Sigmoid colon (tissue), 7 donors: ENCODE results near the gene PRRX1. TPM values are rescaled to one million over a fixed set of nuclear protein-coding genes. Genes with fewer than 3 reads are reported as not detected.

ENCODE experiments used
- DNase-seq: peaks from one replicate; pipeline ENCODE4 v3.0.0-alpha.2; 2019
- H3K27ac ChIP-seq, 4 donors: fragments of 200-600 bp; sonication (generic); one replicate each; pipeline ENCODE4 v1.5.1; 2016 to 2019; ENCODE audit warnings: mild to moderate bottlenecking in 1 of 4
- H3K27me3 ChIP-seq, 3 donors: fragments of 200-600 bp; sonication (generic); one replicate each; pipeline ENCODE4 v1.5.1; 2019; ENCODE audit warnings: mild to moderate bottlenecking in 1 of 3
- H3K36me3 ChIP-seq, 4 donors: fragments of 200-600 bp; sonication (generic); one replicate each; pipeline ENCODE4 v1.5.1; 2016 to 2019
- H3K4me1 ChIP-seq, 4 donors: fragments of 200-600 bp; sonication (generic); one replicate each; pipeline ENCODE4 v1.5.1; 2017 to 2019
- H3K4me3 ChIP-seq, 4 donors: fragments of 200-600 bp; sonication (generic); one replicate each; pipeline ENCODE4 v1.5.1; 2017 to 2019; ENCODE audit warnings: mild to moderate bottlenecking in 2 of 4, moderate library complexity in 1 of 4
- H3K9me3 ChIP-seq, 4 donors: fragments of 200-600 bp in 3 of 4; sonication (generic) in 3 of 4; one replicate each; pipeline versions ENCODE4 v1.5.1 to v1.6.1; 2013 to 2019
- CTCF ChIP-seq, 4 experiments: fragments of 450-650 bp in 3 of 4; fragments of 200-600 bp in 1 of 4; IDR thresholded peaks; one replicate each; pipeline ENCODE4 v1.5.1; 2016 to 2019; ENCODE audit warnings: antibody characterized with exemption in 4 of 4, mild to moderate bottlenecking in 3 of 4, moderate library complexity in 2 of 4
- EP300 ChIP-seq, 4 donors: sonication (generic); formaldehyde crosslinking; IDR thresholded peaks; one replicate each; pipeline ENCODE4 v1.6.1; 2017; ENCODE audit warnings: antibody characterized with exemption in 4 of 4
- POLR2A ChIP-seq, 2 donors: fragments of 450-650 bp; IDR thresholded peaks; one replicate each; pipeline ENCODE4 v1.6.1; 2016; ENCODE audit warnings: antibody characterized with exemption in 2 of 2, mild to moderate bottlenecking in 2 of 2, moderate library complexity in 2 of 2
- POLR2AphosphoS5 ChIP-seq, 4 donors: sonication (generic); formaldehyde crosslinking; IDR thresholded peaks; one replicate each; pipeline ENCODE4 v1.6.1; 2017; ENCODE audit warnings: antibody characterized with exemption in 4 of 4
- WGBS, 2 donors: extraction: QIAGEN DNeasy Blood & Tissue Kit; methylation state at CpG; one replicate each; pipeline ENCODE4 v1.1.7; 2013; 5-methylcytosine and 5-hydroxymethylcytosine counted together
- intact Hi-C: fragments of 100-400 bp; cut with DNase I; formaldehyde crosslinking; loops from one replicate; pipeline ENCODE4 v1.15.1; 2023
- polyA plus RNA-seq, 3 donors: library from polyadenylated mRNA; stranded (reverse); fragments of 200-250 nt; gene quantifications; one replicate each; pipeline ENCODE4 v1.2.3, GENCODE V29; 2013
- total RNA-seq, 4 donors: library from RNA; depleted of rRNA; stranded (reverse); fragments of >200 nt; gene quantifications; one replicate each; pipeline ENCODE4 v1.1.0, GENCODE V29; 2016
- donor health status: healthy with polysubstance abuse.
- donor health status: Bipolar disorder and iron deficiency.
- donor health status: healthy.

Gene PRRX1
- total and polyA plus RNA-seq, 7 donors: 0.46 to 16.6 (median 7.9) TPM

DNA sequence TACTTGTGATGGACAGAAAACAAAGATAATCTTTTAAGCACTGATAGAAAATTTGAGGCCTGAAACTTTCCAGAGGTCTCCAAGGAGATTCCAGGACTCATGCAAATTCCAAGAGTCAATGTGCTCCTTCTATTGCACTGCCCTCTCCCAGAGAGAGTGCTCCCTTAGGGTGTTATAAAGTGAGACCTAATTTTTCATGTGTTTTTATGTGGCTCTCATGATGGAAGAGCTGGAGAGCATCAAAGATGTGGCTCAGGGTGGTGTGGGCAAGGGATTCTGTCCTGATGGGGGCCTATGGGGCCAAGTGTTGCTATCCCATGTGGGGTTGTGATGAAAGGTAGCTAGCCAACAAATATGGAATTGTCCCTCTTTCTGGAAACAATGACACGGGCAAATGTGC, 101.3 kb downstream of the PRRX1 start:
- H3K4me1 ChIP-seq: no peaks in the 10 kb centered on the region
- TF ChIP-seq POLR2AphosphoS5 (IDR thresholded peaks at IDR 0.05) (no peak), CTCF (IDR thresholded peaks at IDR 0.05) (no peak), POLR2A (IDR thresholded peaks at IDR 0.05) (no peak), EP300 (IDR thresholded peaks at IDR 0.05) (no peak)
- WGBS, 2 donors: 65 to 78% methylated on average over 1 of the region's 1 CpG
- no peaks in the 10 kb centered on the region for H3K27me3 ChIP-seq
- DNase-seq: no peak
- no peaks in the 10 kb centered on the region for H3K36me3 ChIP-seq
- no peak overlapping the region for H3K27ac ChIP-seq
- intact Hi-C loops: no loop called here
- H3K9me3 ChIP-seq: no peaks in the 10 kb centered on the region
- no peak overlapping the region for H3K4me3 ChIP-seq

DNA sequence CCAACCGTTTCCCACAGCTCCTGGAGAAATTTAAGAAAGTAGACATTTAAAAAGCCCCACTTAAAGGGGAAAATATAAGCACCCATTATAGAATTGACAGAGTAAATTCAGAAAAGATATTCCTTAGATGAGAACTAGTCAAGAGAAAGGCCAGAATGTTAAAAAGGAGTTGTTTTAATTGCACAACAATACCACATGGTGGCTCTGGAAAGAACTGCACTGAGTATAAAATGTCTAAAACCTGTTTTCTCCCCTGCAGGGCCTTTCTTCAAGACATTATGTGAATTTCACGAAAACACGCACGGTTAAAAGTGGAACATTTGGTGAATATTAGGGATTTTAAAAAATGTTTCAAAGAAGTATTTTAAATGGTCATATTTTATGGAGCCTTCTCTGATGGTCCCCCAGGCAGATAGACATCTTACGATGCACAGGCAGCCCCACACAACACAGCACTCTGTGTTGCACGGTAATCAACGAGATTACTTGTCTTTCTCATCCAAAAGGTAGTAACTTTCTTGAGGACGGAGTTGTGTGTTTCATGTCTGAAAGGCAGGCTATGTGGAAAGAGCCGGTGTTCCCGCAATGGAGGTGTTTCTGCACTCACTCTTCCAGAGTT, 101.9 kb downstream of the PRRX1 start:
- no peaks in the 10 kb centered on the region for H3K4me1 ChIP-seq
- 82% methylated on average over 10 of the region's 10 CpGs for WGBS, 2 donors
- no peaks in the 10 kb centered on the region for H3K36me3 ChIP-seq
- H3K4me3 ChIP-seq: no peak overlapping the region
- no peak for DNase-seq
- no peak for TF ChIP-seq EP300 (IDR thresholded peaks at IDR 0.05)
- TF ChIP-seq CTCF (IDR thresholded peaks at IDR 0.05): peak in 1 of 4 experiments; percentile 9
- no peak overlapping the region for H3K27ac ChIP-seq
- H3K27me3 ChIP-seq: no peaks in the 10 kb centered on the region
- H3K9me3 ChIP-seq: no peaks in the 10 kb centered on the region
- intact Hi-C loops: no loop called here

- H3K27me3 ChIP-seq: no peaks in the 10 kb centered on the region
- intact Hi-C loops: no loop called here
- no peaks in the 10 kb centered on the region for H3K36me3 ChIP-seq
- TF ChIP-seq POLR2A (IDR thresholded peaks at IDR 0.05) (no peak), POLR2AphosphoS5 (IDR thresholded peaks at IDR 0.05) (no peak), CTCF (IDR thresholded peaks at IDR 0.05) (no peak), EP300 (IDR thresholded peaks at IDR 0.05) (no peak)
- WGBS, 2 donors: 87 to 92% methylated on average over 1 of the region's 1 CpG
- no peak overlapping the region for H3K4me3 ChIP-seq
- no peaks in the 10 kb centered on the region for H3K9me3 ChIP-seq
- DNase-seq: no peak
- no peak overlapping the region for H3K27ac ChIP-seq
- H3K4me1 ChIP-seq: no peaks in the 10 kb centered on the region
Measured at GRCh38 chr1:170768929-170769328, 105.0 kb downstream of the PRRX1 start.

- H3K27ac ChIP-seq: no peak overlapping the region
- no peaks in the 10 kb centered on the region for H3K27me3 ChIP-seq
- no peaks in the 10 kb centered on the region for H3K4me1 ChIP-seq
- WGBS, 2 donors: 93 to 98% methylated on average over 1 of the region's 1 CpG
- H3K9me3 ChIP-seq: no peaks in the 10 kb centered on the region
- H3K36me3 ChIP-seq: no peaks in the 10 kb centered on the region
- H3K4me3 ChIP-seq: no peak overlapping the region
- intact Hi-C loops: no loop called here
- DNase-seq: no peak
- TF ChIP-seq POLR2AphosphoS5 (IDR thresholded peaks at IDR 0.05) (no peak), EP300 (IDR thresholded peaks at IDR 0.05) (no peak), POLR2A (IDR thresholded peaks at IDR 0.05) (no peak), CTCF (IDR thresholded peaks at IDR 0.05) (no peak)
Measured at GRCh38 chr1:170769691-170770090, 105.8 kb downstream of the PRRX1 start.

DNA sequence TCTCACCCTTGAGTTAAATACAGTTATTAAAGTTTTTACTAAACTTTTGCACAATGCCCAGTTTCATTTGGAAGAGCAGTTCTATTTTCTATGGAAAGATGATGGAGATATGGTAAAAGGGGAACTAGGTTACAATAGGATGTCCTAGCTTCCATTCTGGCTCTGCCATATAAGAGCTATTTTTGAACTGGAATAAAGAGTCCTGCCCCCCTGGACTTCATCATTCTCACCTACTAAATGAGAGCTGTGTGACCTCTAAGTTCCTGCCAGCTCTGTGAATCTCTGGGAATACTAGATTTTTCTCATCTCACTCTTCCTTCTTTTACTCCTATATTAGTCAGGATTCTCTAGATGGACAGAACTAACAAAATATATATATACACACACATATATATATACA, 106.3 kb downstream of the PRRX1 start:
- TF ChIP-seq EP300 (IDR thresholded peaks at IDR 0.05) (no peak), CTCF (IDR thresholded peaks at IDR 0.05) (no peak), POLR2A (IDR thresholded peaks at IDR 0.05) (no peak), POLR2AphosphoS5 (IDR thresholded peaks at IDR 0.05) (no peak)
- Histone ChIP-seq H3K36me3 (no peaks in the 10 kb centered on the region), H3K4me1 (no peaks in the 10 kb centered on the region), H3K27ac (no peak overlapping the region), H3K9me3 (no peaks in the 10 kb centered on the region), H3K4me3 (no peak overlapping the region), H3K27me3 (no peaks in the 10 kb centered on the region)
- no peak for DNase-seq
- intact Hi-C loops: no loop called here
